Cerebellar cortex (tissue), 1 donor: ENCODE results near the gene PRLR.
"Not testable (repeated sequence)": the region's sequence is repeated elsewhere in the genome, so short reads cannot be mapped to it uniquely, and the experiment has no call there.

ENCODE experiments used
- DNase-seq: peaks from one replicate; pipeline ENCODE4 v3.0.0-alpha.2; 2015; ENCODE audit warnings: low spot score

PRLR gene

DNA sequence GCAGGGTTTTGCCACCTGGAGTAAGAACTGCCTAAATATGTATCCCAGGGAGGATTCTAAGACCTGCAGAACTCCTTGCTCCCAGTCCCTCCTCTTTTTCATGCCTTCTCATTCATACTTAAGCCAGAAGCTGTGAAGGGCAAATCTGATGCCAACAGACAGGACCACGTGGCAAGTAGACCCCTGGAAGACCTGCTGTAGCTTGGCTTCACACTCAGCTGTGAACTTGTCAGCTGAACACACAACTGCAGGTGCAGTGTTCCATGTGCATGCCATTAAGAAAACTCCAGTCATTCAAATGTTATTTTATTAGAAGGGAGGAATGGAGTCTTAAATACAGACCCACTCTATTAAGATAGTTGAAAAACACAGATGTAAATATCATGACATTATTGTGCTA lies 103.3 kb downstream of the PRLR start:
- no peak for DNase-seq

DNA sequence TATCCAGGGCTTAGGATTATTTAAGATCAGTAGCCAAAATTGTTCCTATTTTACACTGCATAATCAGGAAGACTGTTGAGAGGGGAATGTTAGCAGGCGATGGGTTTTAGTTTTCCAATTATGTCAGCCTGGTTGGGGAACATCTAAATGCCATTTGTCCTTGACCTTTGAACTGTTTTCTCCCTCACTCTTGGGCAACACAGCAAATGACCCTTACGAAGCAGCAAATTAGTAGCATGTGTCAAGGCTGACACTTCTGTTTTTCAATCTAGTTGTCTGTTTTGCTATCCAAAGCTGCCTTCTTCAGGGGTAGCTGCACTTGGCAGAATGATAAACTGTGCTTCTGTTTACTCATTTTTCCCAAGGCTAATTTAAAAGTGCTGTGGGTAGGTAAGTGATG lies 104.5 kb downstream of the PRLR start:
- no peak for DNase-seq

DNA sequence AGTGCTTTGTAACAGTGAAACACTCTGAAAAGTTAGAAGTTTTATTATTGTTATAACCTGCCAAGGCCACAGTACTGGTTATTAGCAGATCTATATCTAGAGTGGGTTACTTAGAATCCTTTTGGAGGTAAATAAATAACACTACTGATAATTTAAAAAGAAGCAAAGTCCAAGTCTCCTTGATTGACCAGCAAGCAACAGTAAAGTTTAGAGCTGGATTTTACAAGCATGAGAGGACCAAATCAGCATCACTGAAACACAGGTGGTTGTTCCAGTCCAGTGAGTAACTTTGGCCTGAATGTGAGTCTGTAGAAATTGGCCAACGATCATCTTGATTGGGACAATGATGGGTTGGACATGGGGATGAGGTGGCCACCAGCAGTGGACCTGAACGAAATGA lies 105.4 kb downstream of the PRLR start:
- DNase-seq = no peak

DNA sequence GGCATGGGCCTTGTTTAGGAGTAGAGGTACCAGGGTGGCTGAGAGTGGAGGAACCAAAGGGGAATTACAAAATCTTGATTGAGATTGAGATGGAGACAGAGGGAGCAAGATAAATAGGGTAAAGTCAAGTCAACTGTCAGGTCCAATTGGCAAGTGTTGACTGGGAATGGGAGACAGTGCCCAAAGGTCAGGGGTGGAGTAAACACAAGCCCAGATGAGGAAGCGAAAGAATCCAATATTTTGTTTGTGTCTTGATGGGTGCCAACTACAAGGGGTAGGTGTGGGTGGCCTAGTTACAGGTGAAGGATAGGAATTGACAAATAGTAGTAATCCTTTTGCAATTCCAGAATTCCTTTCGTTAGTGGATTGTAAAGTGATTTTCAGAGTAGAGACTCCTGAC lies 107.5 kb downstream of the PRLR start:
- DNase-seq = no peak

DNA sequence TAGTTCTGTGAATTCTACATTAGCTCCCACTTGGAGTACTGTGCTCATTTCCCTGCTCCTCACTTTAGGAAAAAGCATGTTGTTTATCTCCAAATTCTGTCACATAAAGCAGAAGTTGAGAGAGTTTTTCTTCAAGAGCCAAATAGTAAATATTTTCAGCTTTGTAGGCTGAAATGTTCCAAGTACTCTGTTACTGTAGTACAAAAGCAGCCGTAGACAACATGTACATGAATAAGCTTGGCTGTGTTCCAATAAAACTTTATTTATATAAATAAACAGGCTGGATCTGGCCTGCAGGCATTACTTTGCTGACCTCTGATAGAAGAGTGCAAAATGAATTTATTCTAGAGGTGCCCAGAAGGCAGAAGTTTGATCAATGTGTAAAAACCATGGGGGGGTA lies 109.6 kb downstream of the PRLR start:
- DNase-seq = no peak

GRCh38 chr5:35117967-35118366 lies 112.3 kb downstream of the PRLR start:
- DNase-seq = no peak

- DNase-seq = no peak
These were observed 114.4 kb downstream of the PRLR start for GRCh38 chr5:35115920-35116319.

GRCh38 chr5:35114698-35115097 lies 115.6 kb downstream of the PRLR start:
- DNase-seq = no peak

GRCh38 chr5:35112300-35112699 lies 118.0 kb downstream of the PRLR start:
- no peak for DNase-seq

- DNase-seq = not testable (repeated sequence)
These were observed 125.7 kb downstream of the PRLR start for GRCh38 chr5:35104550-35104949.

DNA sequence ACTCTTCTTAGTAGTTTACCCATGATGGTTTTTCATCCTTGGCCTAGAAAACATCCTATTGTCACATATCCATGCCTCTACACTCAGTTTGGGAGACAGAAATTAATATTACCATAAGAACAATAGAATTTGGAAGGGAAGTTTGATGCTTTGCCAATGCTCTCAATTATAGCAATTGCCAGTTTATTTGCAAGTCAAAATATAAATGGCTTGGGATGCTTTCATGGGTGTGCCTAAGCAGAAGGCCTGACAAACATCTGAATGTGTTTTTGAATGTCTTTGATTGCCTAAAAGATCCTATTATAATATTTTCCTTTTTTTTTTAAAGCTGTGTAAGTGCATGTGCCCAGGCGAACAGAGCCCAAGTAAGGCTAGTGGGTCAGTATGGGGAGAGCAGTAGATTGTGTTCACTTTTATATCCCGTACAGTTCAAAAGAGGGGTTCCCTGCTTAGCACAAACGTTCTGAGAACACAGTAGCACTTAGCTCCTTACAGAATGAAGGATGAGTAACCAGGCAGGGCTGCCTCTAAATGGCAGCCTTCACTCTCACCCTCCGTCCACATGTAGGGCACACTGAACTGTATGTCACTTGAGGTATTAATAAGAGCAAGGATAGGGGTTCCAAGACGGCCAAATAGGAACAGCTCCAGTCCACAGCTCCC lies 126.5 kb downstream of the PRLR start:
- DNase-seq = no peak

- not testable (repeated sequence) for DNase-seq
These were observed 128.6 kb downstream of the PRLR start for GRCh38 chr5:35101720-35102119.

DNA sequence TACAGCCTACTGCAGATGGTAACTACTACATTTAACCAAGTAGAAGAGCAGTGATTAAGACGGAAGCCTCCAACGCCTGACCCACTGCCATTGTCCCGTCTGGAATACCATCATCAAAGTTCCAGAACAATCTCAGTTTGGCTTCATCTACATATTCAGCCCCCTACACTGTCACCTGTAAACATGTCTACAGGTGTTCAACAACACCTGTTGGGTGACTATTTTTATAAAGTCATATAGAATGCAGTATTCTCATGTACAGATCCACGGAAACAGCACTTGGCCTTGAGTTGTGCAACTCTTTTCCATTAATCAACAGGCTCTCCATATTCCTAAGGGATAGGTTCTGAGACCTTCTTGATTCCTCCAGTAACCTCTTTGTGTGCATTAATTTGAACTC lies 129.3 kb downstream of the PRLR start:
- DNase-seq = no peak

GRCh38 chr5:35098214-35098613 lies 132.1 kb downstream of the PRLR start:
- DNase-seq = no peak

DNA sequence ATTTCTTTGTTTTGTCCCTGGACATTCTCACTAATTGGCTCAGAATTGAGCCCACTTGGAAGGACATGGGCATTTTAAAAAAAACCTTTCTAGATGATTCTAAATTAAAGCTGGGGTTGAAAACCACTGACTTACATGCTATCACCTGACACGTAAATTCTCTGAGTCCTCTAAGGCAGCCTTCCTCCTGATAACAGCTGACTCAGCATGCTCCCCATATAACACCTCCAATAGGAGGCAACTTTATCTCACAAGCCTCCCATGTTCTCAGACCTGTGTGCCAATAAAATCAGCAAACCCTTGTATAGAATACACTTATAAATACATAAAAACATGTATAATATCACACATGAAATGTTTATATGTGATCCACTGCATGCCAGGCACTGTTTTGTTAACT lies 133.4 kb downstream of the PRLR start:
- no peak for DNase-seq

GRCh38 chr5:35096216-35096615 lies 134.1 kb downstream of the PRLR start:
- peak; percentile 27 for DNase-seq

DNA sequence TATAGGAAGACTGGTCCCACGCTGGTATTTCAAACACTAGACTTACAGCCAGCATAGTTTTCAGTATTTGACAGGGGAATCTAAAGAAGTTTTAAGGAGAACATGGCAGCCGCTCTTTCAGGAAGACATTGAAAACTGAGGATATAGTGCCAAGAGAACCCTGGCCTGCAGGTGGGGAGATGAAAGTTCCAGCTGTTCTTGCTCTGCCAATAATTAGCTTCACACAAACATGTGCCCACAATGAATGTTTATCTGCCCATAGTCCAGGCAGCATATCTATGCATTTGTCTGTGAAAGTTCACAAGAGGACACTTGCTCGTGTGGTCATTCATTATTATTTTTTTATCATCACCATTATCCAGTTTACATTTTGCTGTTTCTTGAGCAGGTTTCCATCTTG lies 134.9 kb downstream of the PRLR start:
- no peak for DNase-seq

GRCh38 chr5:35094948-35095347 lies 135.3 kb downstream of the PRLR start:
- DNase-seq = no peak

- DNase-seq = no peak
These were observed 137.6 kb downstream of the PRLR start for GRCh38 chr5:35092703-35093102.

- DNase-seq = no peak
These were observed 138.6 kb downstream of the PRLR start for GRCh38 chr5:35091704-35092103.

- peak; percentile 50 for DNase-seq
These were observed 140.7 kb downstream of the PRLR start for GRCh38 chr5:35089334-35090314.

- no peak for DNase-seq
These were observed 142.3 kb downstream of the PRLR start for GRCh38 chr5:35087991-35088390.

DNA sequence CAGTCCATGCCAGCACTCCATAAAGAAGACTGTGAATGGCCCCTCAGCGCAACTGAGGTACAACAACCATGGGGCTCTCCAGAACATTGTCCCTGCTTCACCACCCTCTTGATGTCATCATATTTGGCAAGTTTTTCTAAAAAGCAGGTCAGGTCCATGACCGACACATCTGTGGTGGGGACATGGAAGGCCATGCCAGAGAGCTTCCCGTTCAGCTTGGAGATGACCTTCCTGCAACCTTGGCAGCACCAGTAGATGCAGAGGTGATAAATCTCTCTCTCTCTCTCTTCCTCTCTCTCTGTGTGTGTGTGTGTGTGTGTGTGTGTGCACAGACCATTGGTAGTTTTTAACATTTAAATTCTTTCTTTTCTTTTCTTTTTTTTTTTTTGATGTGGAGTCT lies 147.1 kb downstream of the PRLR start:
- DNase-seq = no peak
